GM21717 (cell line): ENCODE results near the gene TIMM23B.
"Not testable (repeated sequence)": the region's sequence is repeated elsewhere in the genome, so short reads cannot be mapped to it uniquely, and the experiment has no call there.

Experiments
- ATAC-seq: cut with Tn5 transposase; IDR thresholded peaks from one replicate; pipeline ENCODE4 v1.9.1; 2021; ENCODE audit warnings: mild to moderate bottlenecking, moderate library complexity; ENCODE audit not compliant: unreplicated experiment

The TIMM23B gene

GRCh38 chr10:49941447-49942338, at the start of gene TIMM23B, which contains the start of gene PARG:
Gene TIMM23B, plus strand, starts transcription at chr10:49942053. Its CDS starts 142 bp downstream, at chr10:49942195.
Gene PARG, minus strand, starts transcription at chr10:49942027. Its CDS starts 302 bp downstream, at chr10:49941725.
- peak; percentile 66 for ATAC-seq

GRCh38 chr10:49899999-49900398, 41.9 kb upstream of the TIMM23B start:
- ATAC-seq = not testable (repeated sequence)

- ATAC-seq = not testable (repeated sequence)
These were observed 41.4 kb upstream of the TIMM23B start for GRCh38 chr10:49900406-49900805.

GRCh38 chr10:49903829-49904228, 38.0 kb upstream of the TIMM23B start:
- ATAC-seq = not testable (repeated sequence)

GRCh38 chr10:49908290-49909080, 33.4 kb upstream of the TIMM23B start:
- ATAC-seq = not testable (repeated sequence)

GRCh38 chr10:49910295-49910694, 31.6 kb upstream of the TIMM23B start:
- not testable (repeated sequence) for ATAC-seq

- ATAC-seq = not testable (repeated sequence)
These were observed 25.4 kb upstream of the TIMM23B start for GRCh38 chr10:49916451-49916850.

- ATAC-seq = not testable (repeated sequence)
These were observed 23.9 kb upstream of the TIMM23B start for GRCh38 chr10:49917927-49918326.

- not testable (repeated sequence) for ATAC-seq
These were observed 19.8 kb upstream of the TIMM23B start for GRCh38 chr10:49922041-49922440.

- ATAC-seq = not testable (repeated sequence)
These were observed 18.3 kb upstream of the TIMM23B start for GRCh38 chr10:49923572-49923971.

- not testable (repeated sequence) for ATAC-seq
These were observed 10.6 kb upstream of the TIMM23B start for GRCh38 chr10:49931276-49931675.

- ATAC-seq = not testable (repeated sequence)
These were observed 9.7 kb upstream of the TIMM23B start for GRCh38 chr10:49931959-49932728.

- peak; percentile 9 for ATAC-seq
These were observed 469 bp downstream of the TIMM23B start for GRCh38 chr10:49942339-49942705.

- ATAC-seq = not testable (repeated sequence)
These were observed 1.8 kb downstream of the TIMM23B start for GRCh38 chr10:49943607-49944006.

GRCh38 chr10:49948142-49948541, 6.3 kb downstream of the TIMM23B start:
- peak; percentile 77 for ATAC-seq

- ATAC-seq = not testable (repeated sequence)
These were observed 6.9 kb downstream of the TIMM23B start for GRCh38 chr10:49948737-49949136.

GRCh38 chr10:49952006-49952405, 10.2 kb downstream of the TIMM23B start:
- not testable (repeated sequence) for ATAC-seq

GRCh38 chr10:49953122-49953521, 11.3 kb downstream of the TIMM23B start:
- ATAC-seq = not testable (repeated sequence)

GRCh38 chr10:49970331-49970857, 28.5 kb downstream of the TIMM23B start:
- ATAC-seq = not testable (repeated sequence)

- not testable (repeated sequence) for ATAC-seq
These were observed 29.6 kb downstream of the TIMM23B start for GRCh38 chr10:49971466-49971865.
